Calu3 (cell line): Measurements from ENCODE around the gene PTBP2. TPM values are rescaled to one million over a fixed set of nuclear protein-coding genes. Genes with fewer than 3 reads are reported as not detected.

Experiments used
- BruUV-seq: library from RNA; stranded (reverse); fragments of 400-500 nt; replicated peaks from 2 replicates; lab custom pipeline; 2021; lab: Mats Ljungman, UMichigan
- CTCF ChIA-PET: fragments of 300-600 bp; sonication (Branson Sonifier 250); formaldehyde crosslinking; loops from one replicate; lab custom pipeline; 2022; ENCODE audit warnings: antibody characterized with exemption; lab: Charles Lee
- DNase-seq: peaks from one replicate; pipeline ENCODE4 v3.0.0; 2022
- H3K27ac Mint-ChIP-seq: one replicate; pipeline ENCODE4 v1.8.0; 2022; ENCODE audit warnings: mixed read lengths; ENCODE audit not compliant: unreplicated experiment
- H3K27me3 Mint-ChIP-seq: one replicate; pipeline ENCODE4 v1.8.0; 2022; ENCODE audit warnings: mixed read lengths; ENCODE audit not compliant: unreplicated experiment
- H3K36me3 Mint-ChIP-seq: one replicate; pipeline ENCODE4 v1.8.0; 2022; ENCODE audit warnings: mild to moderate bottlenecking, moderate library complexity, mixed read lengths; ENCODE audit not compliant: insufficient read depth, unreplicated experiment
- H3K4me1 Mint-ChIP-seq: one replicate; pipeline ENCODE4 v1.8.0; 2022; ENCODE audit warnings: mild to moderate bottlenecking, low read depth, mixed read lengths; ENCODE audit not compliant: unreplicated experiment
- H3K4me3 Mint-ChIP-seq: one replicate; pipeline ENCODE4 v1.8.0; 2022; ENCODE audit warnings: mild to moderate bottlenecking, low read depth, moderate library complexity, mixed read lengths; ENCODE audit not compliant: unreplicated experiment
- H3K9me3 Mint-ChIP-seq: one replicate; pipeline ENCODE4 v1.8.0; 2022; ENCODE audit warnings: low read depth, mixed read lengths; ENCODE audit not compliant: unreplicated experiment
- intact Hi-C: fragments of 100-400 bp; cut with micrococcal nuclease; formaldehyde crosslinking; loops from one replicate; pipeline ENCODE4 v1.10.0; 2022; ENCODE audit not compliant: unreplicated experiment
- total RNA-seq: library from RNA; stranded (reverse); gene quantifications from 2 replicates; pipeline ENCODE4 v1.2.3, GENCODE V29; 2022
- TF ChIP-seq, protein P1 (sequence below): fragments of 200-600 bp; IDR thresholded peaks from one replicate; pipeline ENCODE4 v1.8.0; 2022; ENCODE audit warnings: antibody characterized with exemption; ENCODE audit not compliant: unreplicated experiment

PTBP2 gene
- total RNA-seq, 1 experiment from 2014 or later: 31.0 TPM

DNA sequence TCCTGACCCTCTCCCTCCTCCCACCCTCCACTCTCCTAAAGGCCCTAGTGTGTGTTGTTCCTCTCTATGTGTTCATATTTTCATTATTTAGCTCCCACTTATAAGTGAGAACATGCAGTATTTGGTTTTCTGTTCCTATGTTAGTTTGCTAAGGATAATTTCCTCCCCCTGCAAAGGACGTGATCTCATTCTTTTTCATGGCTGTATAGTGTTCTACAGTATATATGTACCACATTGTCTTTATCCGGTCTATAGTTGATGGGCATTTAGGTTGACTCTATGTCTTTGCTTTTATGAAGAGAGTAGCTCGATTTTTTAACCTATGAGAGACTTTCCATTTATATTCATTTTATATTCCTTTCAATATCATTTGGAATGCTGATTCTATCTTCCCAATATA, 7.9 kb upstream of the PTBP2 start:
- BruUV-seq: no TSS peak
- Mint-ChIP-seq H3K27ac (no peak overlapping the region), H3K9me3 (no peaks in the 10 kb centered on the region), H3K27me3 (no peaks in the 10 kb centered on the region), H3K36me3 (no peaks in the 10 kb centered on the region), H3K4me3 (no peak overlapping the region), H3K4me1 (no peaks in the 10 kb centered on the region)
- intact Hi-C loops: no loop called here
- TF ChIP-seq, protein P1, sequence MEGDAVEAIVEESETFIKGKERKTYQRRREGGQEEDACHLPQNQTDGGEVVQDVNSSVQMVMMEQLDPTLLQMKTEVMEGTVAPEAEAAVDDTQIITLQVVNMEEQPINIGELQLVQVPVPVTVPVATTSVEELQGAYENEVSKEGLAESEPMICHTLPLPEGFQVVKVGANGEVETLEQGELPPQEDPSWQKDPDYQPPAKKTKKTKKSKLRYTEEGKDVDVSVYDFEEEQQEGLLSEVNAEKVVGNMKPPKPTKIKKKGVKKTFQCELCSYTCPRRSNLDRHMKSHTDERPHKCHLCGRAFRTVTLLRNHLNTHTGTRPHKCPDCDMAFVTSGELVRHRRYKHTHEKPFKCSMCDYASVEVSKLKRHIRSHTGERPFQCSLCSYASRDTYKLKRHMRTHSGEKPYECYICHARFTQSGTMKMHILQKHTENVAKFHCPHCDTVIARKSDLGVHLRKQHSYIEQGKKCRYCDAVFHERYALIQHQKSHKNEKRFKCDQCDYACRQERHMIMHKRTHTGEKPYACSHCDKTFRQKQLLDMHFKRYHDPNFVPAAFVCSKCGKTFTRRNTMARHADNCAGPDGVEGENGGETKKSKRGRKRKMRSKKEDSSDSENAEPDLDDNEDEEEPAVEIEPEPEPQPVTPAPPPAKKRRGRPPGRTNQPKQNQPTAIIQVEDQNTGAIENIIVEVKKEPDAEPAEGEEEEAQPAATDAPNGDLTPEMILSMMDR: no peak
- CTCF ChIA-PET: no interaction called here
- no peak for DNase-seq

- CTCF ChIA-PET: no interaction called here
- DNase-seq: no peak
- Mint-ChIP-seq H3K9me3 (no peaks in the 10 kb centered on the region), H3K27me3 (no peaks in the 10 kb centered on the region), H3K4me3 (no peak overlapping the region), H3K4me1 (no peaks in the 10 kb centered on the region), H3K27ac (no peak overlapping the region), H3K36me3 (no peaks in the 10 kb centered on the region)
- intact Hi-C loops: no loop called here
- TF ChIP-seq, protein P1: no peak
- BruUV-seq: no TSS peak
These were observed 6.7 kb upstream of the PTBP2 start for GRCh38 chr1:96714881-96715280.

DNA sequence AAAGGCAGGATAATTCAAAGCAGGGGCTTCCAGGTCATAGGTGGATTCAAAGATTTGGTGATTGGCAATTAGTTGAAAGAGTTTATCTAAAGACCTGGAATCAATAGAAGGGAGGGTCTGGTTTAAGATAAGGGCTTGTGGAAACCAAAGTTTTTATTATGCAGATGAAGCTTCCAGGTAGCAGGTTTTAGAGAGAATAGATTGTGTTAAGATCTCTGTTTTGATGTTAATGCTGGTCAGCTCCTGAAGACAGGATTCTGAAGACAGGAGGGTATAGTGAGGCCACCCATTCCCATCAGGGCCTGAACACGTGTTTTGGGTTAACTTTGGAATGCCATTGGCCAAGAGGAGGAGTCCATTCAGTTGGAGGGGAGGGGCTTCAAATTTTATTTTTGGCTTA, 6.1 kb upstream of the PTBP2 start:
- Mint-ChIP-seq H3K4me3 (no peak overlapping the region), H3K27ac (no peak overlapping the region), H3K27me3 (no peaks in the 10 kb centered on the region), H3K9me3 (no peaks in the 10 kb centered on the region), H3K36me3 (no peaks in the 10 kb centered on the region), H3K4me1 (no peaks in the 10 kb centered on the region)
- CTCF ChIA-PET: no interaction called here
- TF ChIP-seq, protein P1: no peak
- intact Hi-C loops: no loop called here
- no peak for DNase-seq
- no TSS peak for BruUV-seq

DNA sequence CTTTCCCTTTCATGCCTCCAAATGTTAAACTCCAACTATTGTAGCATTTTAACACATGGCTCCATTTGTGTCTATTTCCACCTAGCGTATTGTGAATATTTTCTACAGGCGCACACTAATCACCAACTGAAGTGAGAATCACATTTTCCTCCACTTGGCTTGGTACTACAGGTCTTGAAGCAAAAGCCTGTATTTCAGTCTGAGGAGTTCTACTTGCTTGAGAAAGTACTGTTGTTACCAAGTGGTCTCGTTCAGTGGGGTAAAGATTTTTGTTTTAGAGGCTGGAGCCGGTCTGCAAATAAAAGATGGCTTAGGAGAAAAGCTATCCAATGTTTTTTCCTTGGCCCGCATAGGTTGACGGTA, 550 bp upstream of the PTBP2 start:
- Mint-ChIP-seq H3K27ac (peak overlapping the region; percentile 92), H3K36me3 (peaks cover 32% of the 10 kb centered on the region), H3K9me3 (no peaks in the 10 kb centered on the region), H3K4me3 (peak overlapping the region; percentile 95), H3K4me1 (peaks cover 8% of the 10 kb centered on the region), H3K27me3 (no peaks in the 10 kb centered on the region)
- intact Hi-C loops: no loop called here
- DNase-seq: no peak
- TF ChIP-seq, protein P1: no peak
- BruUV-seq: no TSS peak
- CTCF ChIA-PET: no interaction called here
